Bronchial epithelial cell (primary cell): ENCODE data around the gene DGKA. TPM values are rescaled to one million over a fixed set of nuclear protein-coding genes. Genes with fewer than 3 reads are reported as not detected.

Source experiments
- DNase-seq: peaks from one replicate; pipeline ENCODE4 v3.0.0-alpha.2; 2010; ENCODE audit warnings: low read depth
- FAIRE-seq: peaks from 2 replicates; lab custom pipeline; 2011; peaks lifted over from hg19 to GRCh38; lab: Jason Lieb, UNC
- H3K27me3 ChIP-seq: 2 replicates; pipeline ENCODE4 v1.5.1; 2011; ENCODE audit warnings: low read length; ENCODE audit not compliant: control insufficient read depth, insufficient read depth
- H3K36me3 ChIP-seq: 2 replicates; pipeline ENCODE4 v1.5.1; 2011; ENCODE audit warnings: low read length; ENCODE audit not compliant: control insufficient read depth, insufficient read depth
- H3K4me3 ChIP-seq: 2 replicates; pipeline ENCODE4 v1.5.1; 2011; ENCODE audit warnings: mild to moderate bottlenecking, low read depth, low read length, control low read depth
- total RNA-seq: library from RNA; depleted of rRNA; stranded (reverse); fragments of >200 nt; gene quantifications from 2 replicates; pipeline ENCODE4 v1.2.1, GENCODE V29; 2014
- TF ChIP-seq, protein P1 (sequence below): IDR thresholded peaks from 2 replicates; pipeline ENCODE4 v1.5.1; 2011; ENCODE audit warnings: mild to moderate bottlenecking, moderate library complexity, low read length, control low read depth, inconsistent platforms; ENCODE audit not compliant: insufficient read depth, severe bottlenecking

The DGKA gene
- total RNA-seq, 1 donor from 2014 or later = 81.9 TPM

DNA sequence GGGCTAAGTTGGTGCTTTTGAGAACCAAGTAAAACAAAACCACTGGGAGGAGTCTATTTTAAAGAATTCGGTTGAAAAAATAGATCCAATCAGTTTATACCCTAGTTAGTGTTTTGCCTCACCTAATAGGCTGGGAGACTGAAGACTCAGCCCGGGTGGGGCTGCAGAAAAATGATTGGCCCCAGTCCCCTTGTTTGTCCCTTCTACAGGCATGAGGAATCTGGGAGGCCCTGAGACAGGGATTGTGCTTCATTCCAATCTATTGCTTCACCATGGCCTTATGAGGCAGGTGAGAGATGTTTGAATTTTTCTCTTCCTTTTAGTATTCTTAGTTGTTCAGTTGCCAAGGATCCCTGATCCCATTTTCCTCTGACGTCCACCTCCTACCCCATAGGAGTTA lies 41.1 kb downstream of the DGKA start:
- Histone ChIP-seq H3K36me3 (no peaks in the 10 kb centered on the region), H3K27me3 (no peaks in the 10 kb centered on the region), H3K4me3 (no peak overlapping the region)
- TF ChIP-seq, protein P1, sequence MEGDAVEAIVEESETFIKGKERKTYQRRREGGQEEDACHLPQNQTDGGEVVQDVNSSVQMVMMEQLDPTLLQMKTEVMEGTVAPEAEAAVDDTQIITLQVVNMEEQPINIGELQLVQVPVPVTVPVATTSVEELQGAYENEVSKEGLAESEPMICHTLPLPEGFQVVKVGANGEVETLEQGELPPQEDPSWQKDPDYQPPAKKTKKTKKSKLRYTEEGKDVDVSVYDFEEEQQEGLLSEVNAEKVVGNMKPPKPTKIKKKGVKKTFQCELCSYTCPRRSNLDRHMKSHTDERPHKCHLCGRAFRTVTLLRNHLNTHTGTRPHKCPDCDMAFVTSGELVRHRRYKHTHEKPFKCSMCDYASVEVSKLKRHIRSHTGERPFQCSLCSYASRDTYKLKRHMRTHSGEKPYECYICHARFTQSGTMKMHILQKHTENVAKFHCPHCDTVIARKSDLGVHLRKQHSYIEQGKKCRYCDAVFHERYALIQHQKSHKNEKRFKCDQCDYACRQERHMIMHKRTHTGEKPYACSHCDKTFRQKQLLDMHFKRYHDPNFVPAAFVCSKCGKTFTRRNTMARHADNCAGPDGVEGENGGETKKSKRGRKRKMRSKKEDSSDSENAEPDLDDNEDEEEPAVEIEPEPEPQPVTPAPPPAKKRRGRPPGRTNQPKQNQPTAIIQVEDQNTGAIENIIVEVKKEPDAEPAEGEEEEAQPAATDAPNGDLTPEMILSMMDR = no peak
- FAIRE-seq (no peak), DNase-seq (peak; percentile 84)

DNA sequence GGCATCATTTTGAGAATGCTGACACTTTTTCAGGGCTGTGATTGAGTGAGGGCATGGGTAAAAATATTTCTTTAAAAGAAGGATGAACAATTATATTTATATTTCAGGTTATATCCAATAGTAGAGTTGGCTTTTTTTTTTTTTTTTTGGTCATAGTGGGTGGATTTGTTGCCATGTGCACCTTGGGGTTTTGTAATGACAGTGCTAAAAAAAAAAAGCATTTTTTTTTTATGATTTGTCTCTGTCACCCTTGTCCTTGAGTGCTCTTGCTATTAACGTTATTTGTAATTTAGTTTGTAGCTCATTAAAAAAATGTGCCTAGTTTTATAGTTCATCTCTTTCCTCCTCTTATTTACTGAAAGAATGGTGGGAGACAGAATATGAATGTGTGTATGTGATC lies 41.5 kb downstream of the DGKA start:
- no peaks in the 10 kb centered on the region for H3K36me3 ChIP-seq
- FAIRE-seq = no peak
- DNase-seq = no peak
- peak overlapping the region; percentile 47 for H3K4me3 ChIP-seq
- no peaks in the 10 kb centered on the region for H3K27me3 ChIP-seq
- TF ChIP-seq, protein P1 = no peak

DNA sequence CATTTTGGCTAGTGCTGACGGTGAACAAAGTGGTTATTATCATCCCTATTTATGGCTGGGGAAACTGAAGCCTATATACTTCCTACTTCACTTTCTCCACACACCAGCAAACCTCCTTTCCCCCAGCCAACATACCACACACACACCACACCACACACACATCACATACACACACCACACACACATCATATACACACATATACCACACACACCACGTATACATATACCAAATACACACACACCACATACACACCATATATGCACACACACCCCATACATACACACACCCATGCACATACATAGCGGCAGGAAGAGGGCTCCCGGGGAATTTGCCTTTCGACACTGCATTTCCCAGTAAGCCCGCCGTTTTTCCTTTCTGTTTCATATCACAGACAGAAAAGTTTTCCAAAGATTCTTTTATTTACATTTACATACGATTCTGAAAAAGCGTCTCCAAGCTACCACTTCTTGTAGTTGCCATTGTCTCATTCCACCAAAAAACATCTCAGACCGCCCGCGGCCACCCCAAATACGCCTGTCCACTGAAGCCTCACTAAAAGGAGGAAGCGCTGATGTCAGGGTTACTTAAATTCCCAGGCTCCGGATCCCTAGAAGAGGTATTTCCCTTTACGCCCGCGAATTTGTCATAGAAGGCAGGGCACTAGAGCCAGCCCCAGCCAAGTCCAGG lies 42.1 kb downstream of the DGKA start:
- DNase-seq (no peak), FAIRE-seq (no peak)
- no peaks in the 10 kb centered on the region for H3K27me3 ChIP-seq
- peak overlapping the region; percentile 47 for H3K4me3 ChIP-seq
- H3K36me3 ChIP-seq = no peaks in the 10 kb centered on the region
- TF ChIP-seq, protein P1 = no peak

DNA sequence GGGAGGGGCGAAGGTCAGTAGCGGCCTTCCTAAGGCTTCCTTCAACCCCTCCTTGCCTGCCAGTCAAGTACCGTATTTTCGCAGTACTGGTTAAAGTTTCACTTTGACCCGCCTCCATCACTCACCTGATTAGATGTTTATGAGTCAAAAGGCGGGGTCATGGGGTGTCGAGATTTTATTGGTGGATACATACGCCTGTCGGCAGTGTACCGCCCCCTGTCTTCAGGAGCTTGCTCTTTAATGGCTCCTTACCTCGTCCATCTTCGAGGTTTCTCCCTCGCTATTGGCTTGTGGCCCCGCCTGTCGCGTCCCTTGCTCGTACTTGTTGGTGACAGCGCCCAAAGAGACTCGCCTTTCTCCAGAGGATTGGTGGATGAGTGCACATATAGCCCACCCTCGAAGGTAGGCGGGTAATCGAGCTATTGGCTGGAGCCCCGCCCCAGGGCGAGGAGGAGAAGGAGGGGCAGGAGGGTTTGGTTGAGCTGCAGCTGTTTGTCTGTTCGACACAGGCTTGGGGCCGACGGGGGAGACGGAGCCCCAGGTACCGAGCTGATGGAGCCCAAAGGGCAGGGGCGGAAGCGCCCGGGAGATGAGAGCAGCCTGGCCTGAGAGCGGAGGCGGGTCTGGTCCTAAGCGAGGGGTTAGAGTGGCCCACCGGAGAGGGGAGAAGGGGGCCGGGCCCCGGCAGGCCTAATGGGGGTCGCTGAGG lies 42.8 kb downstream of the DGKA start, which contains the start of gene RAB5B:
Gene RAB5B, plus strand, starts transcription at position 480 of the 709 bp plus-strand sequence. CDS start 12,883 bp downstream, outside the sequence.
- Histone ChIP-seq H3K27me3 (no peaks in the 10 kb centered on the region), H3K36me3 (no peaks in the 10 kb centered on the region), H3K4me3 (peak within 1 kb of the TSS; percentile 98)
- peak; percentile 98 for FAIRE-seq
- peak; percentile 100 for DNase-seq
- TF ChIP-seq, protein P1 = no peak

GRCh38 chr12:55974308-55974730 lies 43.4 kb downstream of the DGKA start:
- Histone ChIP-seq H3K36me3 (no peaks in the 10 kb centered on the region), H3K27me3 (no peaks in the 10 kb centered on the region), H3K4me3 (peak overlapping the region; percentile 98)
- DNase-seq = peak; percentile 43
- no peak for FAIRE-seq
- TF ChIP-seq, protein P1 = no peak
